ENCODE measurements around the gene CDC14A.

DNA sequence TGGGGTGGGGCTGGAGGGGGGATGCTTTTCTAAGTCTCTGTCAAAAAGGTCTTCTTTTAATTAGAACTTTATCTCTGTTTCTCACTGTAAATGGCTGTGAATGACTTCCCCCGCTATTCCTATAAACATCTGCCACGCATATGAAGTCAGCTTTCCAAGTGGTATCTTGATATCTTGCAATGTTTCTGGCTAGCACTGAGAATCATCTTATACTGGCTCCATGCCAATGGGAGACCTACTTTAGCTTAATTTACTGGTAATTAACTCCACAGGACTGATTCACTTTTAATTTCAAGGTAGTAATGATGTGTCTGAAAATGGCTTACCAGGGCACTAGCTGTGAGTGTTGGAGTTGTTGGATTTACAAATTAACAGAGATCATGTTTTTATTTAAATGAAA is 190.0 kb downstream of the CDC14A start:
- no peak for TF ChIP-seq POLR2A (IDR thresholded peaks at IDR 0.05)
- TF ChIP-seq, protein P1, sequence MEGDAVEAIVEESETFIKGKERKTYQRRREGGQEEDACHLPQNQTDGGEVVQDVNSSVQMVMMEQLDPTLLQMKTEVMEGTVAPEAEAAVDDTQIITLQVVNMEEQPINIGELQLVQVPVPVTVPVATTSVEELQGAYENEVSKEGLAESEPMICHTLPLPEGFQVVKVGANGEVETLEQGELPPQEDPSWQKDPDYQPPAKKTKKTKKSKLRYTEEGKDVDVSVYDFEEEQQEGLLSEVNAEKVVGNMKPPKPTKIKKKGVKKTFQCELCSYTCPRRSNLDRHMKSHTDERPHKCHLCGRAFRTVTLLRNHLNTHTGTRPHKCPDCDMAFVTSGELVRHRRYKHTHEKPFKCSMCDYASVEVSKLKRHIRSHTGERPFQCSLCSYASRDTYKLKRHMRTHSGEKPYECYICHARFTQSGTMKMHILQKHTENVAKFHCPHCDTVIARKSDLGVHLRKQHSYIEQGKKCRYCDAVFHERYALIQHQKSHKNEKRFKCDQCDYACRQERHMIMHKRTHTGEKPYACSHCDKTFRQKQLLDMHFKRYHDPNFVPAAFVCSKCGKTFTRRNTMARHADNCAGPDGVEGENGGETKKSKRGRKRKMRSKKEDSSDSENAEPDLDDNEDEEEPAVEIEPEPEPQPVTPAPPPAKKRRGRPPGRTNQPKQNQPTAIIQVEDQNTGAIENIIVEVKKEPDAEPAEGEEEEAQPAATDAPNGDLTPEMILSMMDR (IDR thresholded peaks at IDR 0.05) = no peak

Measured in uterus (tissue), 2 donors.